GM23248 (cell line): ENCODE measurements around the gene TFAP2E.

Experiments
- EZH2 ChIP-seq: fragments of 200-600 bp; sonication (generic); IDR thresholded peaks from 2 replicates; pipeline ENCODE4 v1.6.1; 2018; ENCODE audit warnings: antibody characterized with exemption, mild to moderate bottlenecking; ENCODE audit not compliant: insufficient read depth, poor library complexity, severe bottlenecking
- EZH2phosphoT487 ChIP-seq: fragments of 200-600 bp; sonication (generic); IDR thresholded peaks from 2 replicates; pipeline ENCODE4 v1.6.1; 2018; ENCODE audit warnings: antibody characterized with exemption, moderate library complexity, mild to moderate bottlenecking, low read depth; ENCODE audit not compliant: insufficient read depth

- TF ChIP-seq EZH2phosphoT487 (no peak), EZH2 (no peak)
Observed at GRCh38 chr1:35571263-35571662, 1.9 kb upstream of the TFAP2E start.
